Upper lobe of right lung (tissue), 1 donor: ENCODE data around the gene ARPC1A. TPM values are rescaled to one million over a fixed set of nuclear protein-coding genes. Genes with fewer than 3 reads are reported as not detected.
"Not testable (repeated sequence)": the region's sequence is repeated elsewhere in the genome, so short reads cannot be mapped to it uniquely, and the experiment has no call there.

Experiments
- ATAC-seq: fragments of 200-7000 bp; cut with Tn5 transposase; one replicate; pipeline ENCODE4 v1.9.1; 2020; ENCODE audit warnings: mild to moderate bottlenecking, moderate library complexity
- DNase-seq: peaks from one replicate; pipeline ENCODE4 v3.0.0-alpha.2; 2020
- H3K27ac ChIP-seq: fragments of 200-600 bp; one replicate; pipeline ENCODE4 v1.8.0; 2022
- H3K27me3 ChIP-seq: fragments of 200-600 bp; one replicate; pipeline ENCODE4 v1.8.0; 2022; ENCODE audit warnings: mild to moderate bottlenecking
- H3K36me3 ChIP-seq: fragments of 200-600 bp; one replicate; pipeline ENCODE4 v1.8.0; 2022
- H3K4me1 ChIP-seq: fragments of 200-600 bp; one replicate; pipeline ENCODE4 v1.8.0; 2022
- H3K4me3 ChIP-seq: fragments of 200-600 bp; one replicate; pipeline ENCODE4 v1.8.0; 2022; ENCODE audit warnings: mild to moderate bottlenecking
- H3K9me3 ChIP-seq: fragments of 200-600 bp; one replicate; pipeline ENCODE4 v1.8.0; 2022
- intact Hi-C: fragments of 100-400 bp; cut with DNase I; formaldehyde crosslinking; loops from one replicate; pipeline ENCODE4 v1.11.0; 2022
- long read RNA-seq: library from polyadenylated mRNA; unstranded; transcript quantifications from one replicate; pipeline ENCODE4 v2.0.0, GENCODE V29; 2021
- total RNA-seq: library from RNA; stranded (reverse); fragmentation: NEBNext Ultra II Directional; extraction: Animal tissue kit (Norgen Biotek cat#: 25700); gene quantifications from one replicate; pipeline ENCODE4 v1.2.1, GENCODE V29; 2021
- TF ChIP-seq, protein P1 (sequence below): fragments of 200-600 bp; IDR thresholded peaks from one replicate; pipeline ENCODE4 v1.8.0; 2022; ENCODE audit warnings: antibody characterized with exemption
- donor health status: DM: no; HTN: yes; CAD: no; lungs with severe emphysema.

ARPC1A gene
- 137 TPM for total RNA-seq
- long read RNA-seq, transcript ARPC1A-201 (10 exons, 1,565 nt): major isoform, 185 of 207 reads
- long read RNA-seq, partial matches to known transcripts: 4 of 207 reads
- long read RNA-seq, other reads (novel, unspliced or antisense): 18 of 207 reads

DNA sequence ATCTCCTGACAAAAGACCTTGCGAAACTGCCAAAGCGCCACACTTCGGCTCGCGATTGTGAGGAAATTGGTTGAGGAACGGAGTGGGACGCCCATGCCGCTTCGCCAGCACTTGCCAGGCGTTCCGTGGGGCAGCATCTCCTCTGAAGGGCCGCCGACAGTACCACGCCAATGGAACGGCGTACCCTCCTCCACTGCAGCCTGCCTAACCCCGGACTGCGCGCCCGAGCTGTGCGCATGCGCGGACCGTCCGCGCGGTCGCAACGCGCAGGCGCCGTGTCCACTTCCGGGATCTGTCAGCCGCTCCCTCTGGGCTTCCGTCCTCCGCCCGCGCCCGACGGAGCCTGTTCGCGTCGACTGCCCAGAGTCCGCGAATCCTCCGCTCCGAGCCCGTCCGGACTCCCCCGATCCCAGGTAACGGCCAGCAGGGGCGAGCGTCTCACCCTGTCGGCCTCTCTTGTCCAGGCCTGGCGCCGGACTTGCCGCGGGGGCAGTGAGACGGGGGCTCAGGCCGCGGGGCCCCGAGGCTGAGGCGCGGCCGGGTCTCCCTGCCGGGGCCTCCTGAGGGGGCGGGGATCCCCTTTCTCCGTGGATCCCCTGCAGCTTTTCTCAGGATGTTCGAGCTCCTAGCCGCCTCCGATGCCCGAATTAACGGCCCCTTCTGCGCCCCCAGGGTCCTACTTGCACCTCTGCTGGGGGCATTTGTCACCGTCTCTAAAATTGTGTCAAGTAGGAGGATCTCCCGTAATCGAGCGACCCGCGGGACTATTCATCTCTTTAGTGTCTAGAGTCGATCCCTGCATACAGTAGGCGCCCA is at the start of gene ARPC1A:
TSS of gene ARPC1A (plus strand) at position 307 of the 816 bp plus-strand sequence. CDS start 7,456 bp downstream, outside the sequence.
- H3K4me1 ChIP-seq: peaks cover 41% of the 10 kb centered on the region
- H3K9me3 ChIP-seq: no peaks in the 10 kb centered on the region
- H3K27me3 ChIP-seq: no peaks in the 10 kb centered on the region
- TF ChIP-seq, protein P1, sequence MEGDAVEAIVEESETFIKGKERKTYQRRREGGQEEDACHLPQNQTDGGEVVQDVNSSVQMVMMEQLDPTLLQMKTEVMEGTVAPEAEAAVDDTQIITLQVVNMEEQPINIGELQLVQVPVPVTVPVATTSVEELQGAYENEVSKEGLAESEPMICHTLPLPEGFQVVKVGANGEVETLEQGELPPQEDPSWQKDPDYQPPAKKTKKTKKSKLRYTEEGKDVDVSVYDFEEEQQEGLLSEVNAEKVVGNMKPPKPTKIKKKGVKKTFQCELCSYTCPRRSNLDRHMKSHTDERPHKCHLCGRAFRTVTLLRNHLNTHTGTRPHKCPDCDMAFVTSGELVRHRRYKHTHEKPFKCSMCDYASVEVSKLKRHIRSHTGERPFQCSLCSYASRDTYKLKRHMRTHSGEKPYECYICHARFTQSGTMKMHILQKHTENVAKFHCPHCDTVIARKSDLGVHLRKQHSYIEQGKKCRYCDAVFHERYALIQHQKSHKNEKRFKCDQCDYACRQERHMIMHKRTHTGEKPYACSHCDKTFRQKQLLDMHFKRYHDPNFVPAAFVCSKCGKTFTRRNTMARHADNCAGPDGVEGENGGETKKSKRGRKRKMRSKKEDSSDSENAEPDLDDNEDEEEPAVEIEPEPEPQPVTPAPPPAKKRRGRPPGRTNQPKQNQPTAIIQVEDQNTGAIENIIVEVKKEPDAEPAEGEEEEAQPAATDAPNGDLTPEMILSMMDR: peak; percentile 19
- H3K4me3 ChIP-seq: peak within 1 kb of the TSS; percentile 96
- H3K27ac ChIP-seq: peak within 1 kb of the TSS; percentile 89
- ATAC-seq: peak; percentile 97
- intact Hi-C loops: no loop called here
- DNase-seq: peak; percentile 96
- no peaks in the 10 kb centered on the region for H3K36me3 ChIP-seq

DNA sequence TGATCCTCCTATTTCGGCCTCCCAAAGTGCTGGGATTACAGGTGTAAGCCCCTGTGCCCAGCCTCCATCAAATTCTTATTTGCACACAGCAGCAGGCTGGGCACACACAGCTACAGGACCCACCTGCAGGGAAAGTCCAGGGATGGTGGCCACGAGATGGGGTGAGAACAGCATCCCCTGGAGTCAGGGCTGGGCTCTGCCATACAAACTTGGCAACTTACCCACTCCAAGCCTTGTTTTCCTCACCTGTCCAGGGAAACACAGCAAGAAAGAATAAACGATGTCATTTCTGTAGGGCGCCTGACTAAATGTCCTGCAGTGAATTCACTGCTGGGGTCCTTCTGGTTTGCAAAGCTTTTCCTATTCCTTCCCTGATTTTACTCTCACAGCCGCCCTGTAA is 47.5 kb upstream of the ARPC1A start:
- Histone ChIP-seq H3K27me3 (no peaks in the 10 kb centered on the region), H3K36me3 (no peaks in the 10 kb centered on the region), H3K9me3 (no peaks in the 10 kb centered on the region), H3K27ac (no peak overlapping the region), H3K4me3 (no peak overlapping the region), H3K4me1 (no peaks in the 10 kb centered on the region)
- no peak for DNase-seq
- intact Hi-C loops: no loop called here
- TF ChIP-seq, protein P1: no peak
- no peak for ATAC-seq

DNA sequence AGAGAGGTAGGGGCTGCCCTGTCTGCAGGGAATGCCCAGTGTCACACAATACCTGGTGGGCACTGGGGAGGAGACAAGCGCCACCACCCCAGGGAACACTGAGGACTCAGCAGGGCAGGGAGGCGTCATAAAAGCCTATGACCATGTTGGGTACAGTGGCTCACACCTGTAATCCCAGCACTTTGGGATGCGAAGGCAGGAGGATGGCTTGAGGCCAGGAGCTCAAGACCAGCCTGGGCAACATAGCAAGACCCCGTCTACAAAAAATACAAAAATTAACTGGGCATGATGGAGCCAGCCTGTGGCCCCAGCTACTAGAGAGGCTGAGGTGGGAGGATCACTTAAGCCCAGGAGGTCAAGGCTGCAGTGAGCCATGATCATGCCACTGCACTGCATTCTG is 41.5 kb upstream of the ARPC1A start:
- DNase-seq, H3K27ac ChIP-seq, H3K4me3 ChIP-seq, intact Hi-C loops, ATAC-seq, H3K27me3 ChIP-seq, H3K4me1 ChIP-seq, H3K9me3 ChIP-seq, H3K36me3 ChIP-seq: not testable (repeated sequence)

DNA sequence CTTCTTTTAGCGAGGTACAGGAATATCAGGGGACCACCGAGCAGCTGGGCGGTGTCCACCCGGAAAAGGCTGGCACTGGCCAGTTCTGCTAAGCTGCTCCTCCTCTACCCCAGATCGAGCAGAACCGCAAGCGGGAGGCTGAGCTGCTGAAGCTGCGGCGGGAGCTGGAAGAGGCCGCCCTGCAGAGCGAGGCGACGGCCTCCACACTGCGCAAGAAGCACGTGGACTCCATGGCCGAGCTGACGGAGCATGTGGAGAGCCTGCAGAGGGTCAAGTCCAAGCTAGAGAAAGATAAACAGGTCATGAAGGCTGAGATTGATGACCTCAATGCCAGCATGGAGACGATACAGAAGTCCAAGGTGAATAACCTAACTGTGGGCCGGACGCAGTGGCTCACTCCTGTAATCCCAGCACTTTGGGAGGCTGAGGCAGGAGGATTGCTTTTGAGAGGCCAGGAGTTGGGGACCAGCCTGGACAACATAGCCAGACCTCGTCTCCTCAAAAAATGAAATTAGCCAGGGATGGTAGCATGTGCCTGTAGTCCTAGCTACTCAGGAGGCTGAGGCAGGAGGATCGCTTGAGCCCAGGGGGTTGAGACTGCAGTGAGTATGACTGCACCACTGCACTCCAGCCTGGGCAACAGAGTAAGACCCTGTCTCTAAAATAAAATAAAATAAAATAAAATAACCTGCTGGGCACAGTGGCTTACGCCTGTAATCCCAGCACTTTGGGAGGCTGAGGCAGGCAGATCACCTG is 37.7 kb upstream of the ARPC1A start:
- TF ChIP-seq, protein P1: no peak
- intact Hi-C loops: no loop called here
- no peaks in the 10 kb centered on the region for H3K36me3 ChIP-seq
- no peaks in the 10 kb centered on the region for H3K27me3 ChIP-seq
- no peak overlapping the region for H3K4me3 ChIP-seq
- DNase-seq (no peak), ATAC-seq (no peak)
- H3K27ac ChIP-seq: no peak overlapping the region
- no peaks in the 10 kb centered on the region for H3K4me1 ChIP-seq
- H3K9me3 ChIP-seq: no peaks in the 10 kb centered on the region

DNA sequence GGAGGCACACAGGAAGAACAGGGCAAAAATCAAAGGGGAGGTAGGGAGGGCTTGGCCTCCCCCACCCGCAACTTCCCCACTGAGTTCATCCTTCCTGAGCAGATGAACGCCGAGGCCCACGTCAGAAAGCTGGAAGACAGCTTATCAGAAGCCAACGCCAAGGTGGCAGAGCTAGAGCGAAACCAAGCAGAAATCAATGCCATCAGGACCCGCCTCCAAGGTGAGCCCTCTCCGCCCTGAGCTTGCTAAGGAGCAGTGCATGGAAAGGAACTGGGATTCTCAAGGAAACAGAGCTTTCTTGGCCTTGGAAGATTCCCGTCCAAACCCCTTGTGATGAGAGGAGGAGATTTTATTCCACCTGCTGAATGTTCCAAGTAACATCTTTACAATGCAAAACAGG is 36.5 kb upstream of the ARPC1A start:
- Histone ChIP-seq H3K4me3 (no peak overlapping the region), H3K4me1 (no peaks in the 10 kb centered on the region), H3K27me3 (no peaks in the 10 kb centered on the region), H3K36me3 (no peaks in the 10 kb centered on the region), H3K9me3 (no peaks in the 10 kb centered on the region), H3K27ac (no peak overlapping the region)
- DNase-seq: no peak
- TF ChIP-seq, protein P1: no peak
- ATAC-seq: no peak
- intact Hi-C loops: no loop called here

DNA sequence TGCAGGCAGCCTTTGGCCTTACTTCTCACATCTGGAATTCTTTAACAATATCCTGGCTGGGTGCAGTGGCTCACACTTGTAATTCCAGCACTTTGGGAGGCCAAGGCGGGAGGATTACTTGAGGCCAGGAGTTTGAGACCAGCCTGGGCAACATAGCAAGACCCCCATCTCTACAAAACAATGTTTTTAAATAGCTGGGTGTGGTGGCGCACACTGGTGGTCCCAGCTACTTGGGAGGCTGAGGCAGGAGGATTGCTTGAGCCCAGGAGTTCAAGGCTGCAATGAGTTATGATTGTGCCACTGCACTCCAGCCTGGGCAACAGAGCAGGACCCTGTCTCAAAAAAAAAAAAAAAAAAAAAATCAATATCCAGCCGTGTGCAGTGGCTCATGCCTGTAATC is 35.5 kb upstream of the ARPC1A start:
- H3K36me3 ChIP-seq, H3K4me3 ChIP-seq, H3K27ac ChIP-seq, DNase-seq, H3K9me3 ChIP-seq, ATAC-seq, H3K27me3 ChIP-seq, H3K4me1 ChIP-seq, intact Hi-C loops: not testable (repeated sequence)
